Endothelial cell (in vitro differentiated cells): ENCODE data around the gene TMEM86B. TPM values are rescaled to one million over a fixed set of nuclear protein-coding genes. Genes with fewer than 3 reads are reported as not detected.

Experiments
- DNase-seq: peaks from one replicate; pipeline ENCODE4 v3.0.0; 2021; ENCODE audit warnings: low spot score
- H3K27ac Mint-ChIP-seq: one replicate; pipeline ENCODE4 v1.8.0; 2021; ENCODE audit warnings: mixed read lengths, inconsistent platforms; ENCODE audit not compliant: unreplicated experiment
- H3K27me3 Mint-ChIP-seq: one replicate; pipeline ENCODE4 v1.8.0; 2021; ENCODE audit warnings: mild to moderate bottlenecking, moderate library complexity, mixed read lengths, inconsistent platforms; ENCODE audit not compliant: unreplicated experiment
- H3K36me3 Mint-ChIP-seq: one replicate; pipeline ENCODE4 v1.8.0; 2021; ENCODE audit warnings: mild to moderate bottlenecking, low read depth, mixed read lengths, inconsistent platforms; ENCODE audit not compliant: unreplicated experiment
- H3K4me1 Mint-ChIP-seq: one replicate; pipeline ENCODE4 v1.8.0; 2021; ENCODE audit warnings: mild to moderate bottlenecking, mixed read lengths, inconsistent platforms; ENCODE audit not compliant: unreplicated experiment
- H3K4me3 Mint-ChIP-seq: one replicate; pipeline ENCODE4 v1.8.0; 2021; ENCODE audit warnings: mild to moderate bottlenecking, mixed read lengths, inconsistent platforms; ENCODE audit not compliant: unreplicated experiment
- H3K9me3 Mint-ChIP-seq: one replicate; pipeline ENCODE4 v1.8.0; 2021; ENCODE audit warnings: mixed read lengths, inconsistent platforms; ENCODE audit not compliant: unreplicated experiment
- CTCF ChIP-seq: fragments of 200-600 bp; sonication (generic); IDR thresholded peaks from one replicate; pipeline ENCODE4 v1.5.0; 2021; ENCODE audit warnings: antibody characterized with exemption; ENCODE audit not compliant: unreplicated experiment
- total RNA-seq: library from RNA; stranded (reverse); fragmentation: NEBNext Ultra II Directional; extraction: Animal tissue kit (Norgen Biotek cat#: 25700); gene quantifications from one replicate; pipeline ENCODE4 v1.2.1, GENCODE V29; 2021; ENCODE audit not compliant: unreplicated experiment

TMEM86B gene
- total RNA-seq, 1 donor from 2014 or later: 4.1 TPM

- DNase-seq: no peak
- Mint-ChIP-seq H3K27me3 (peaks cover 9% of the 10 kb centered on the region), H3K27ac (no peak overlapping the region), H3K4me3 (no peak overlapping the region), H3K9me3 (no peaks in the 10 kb centered on the region), H3K4me1 (no peaks in the 10 kb centered on the region), H3K36me3 (peaks cover 46% of the 10 kb centered on the region)
- TF ChIP-seq CTCF: no peak
These were observed 3.7 kb upstream of the TMEM86B start for GRCh38 chr19:55232286-55232602.

GRCh38 chr19:55231391-55232285, 3.1 kb upstream of the TMEM86B start:
- Mint-ChIP-seq H3K4me1 (no peaks in the 10 kb centered on the region), H3K27ac (no peak overlapping the region), H3K27me3 (peaks cover 7% of the 10 kb centered on the region), H3K4me3 (no peak overlapping the region), H3K9me3 (no peaks in the 10 kb centered on the region), H3K36me3 (peaks cover 42% of the 10 kb centered on the region)
- no peak for DNase-seq
- no peak for TF ChIP-seq CTCF

- Mint-ChIP-seq H3K4me1 (no peaks in the 10 kb centered on the region), H3K27me3 (peaks cover 7% of the 10 kb centered on the region), H3K9me3 (no peaks in the 10 kb centered on the region), H3K36me3 (peaks cover 37% of the 10 kb centered on the region), H3K4me3 (no peak overlapping the region), H3K27ac (no peak overlapping the region)
- no peak for DNase-seq
- no peak for TF ChIP-seq CTCF
These were observed 2.2 kb upstream of the TMEM86B start for GRCh38 chr19:55230780-55231179.

GRCh38 chr19:55230329-55230728, 1.8 kb upstream of the TMEM86B start:
- no peak overlapping the region for H3K27ac Mint-ChIP-seq
- no peak overlapping the region for H3K4me3 Mint-ChIP-seq
- DNase-seq: no peak
- peaks cover 41% of the 10 kb centered on the region for H3K36me3 Mint-ChIP-seq
- no peaks in the 10 kb centered on the region for H3K9me3 Mint-ChIP-seq
- H3K27me3 Mint-ChIP-seq: peaks cover 11% of the 10 kb centered on the region
- no peak for TF ChIP-seq CTCF
- H3K4me1 Mint-ChIP-seq: peaks cover 3% of the 10 kb centered on the region

- peaks cover 36% of the 10 kb centered on the region for H3K36me3 Mint-ChIP-seq
- no peak for TF ChIP-seq CTCF
- no peaks in the 10 kb centered on the region for H3K9me3 Mint-ChIP-seq
- DNase-seq: no peak
- no peak overlapping the region for H3K4me3 Mint-ChIP-seq
- H3K27ac Mint-ChIP-seq: no peak overlapping the region
- H3K27me3 Mint-ChIP-seq: peaks cover 11% of the 10 kb centered on the region
- H3K4me1 Mint-ChIP-seq: peaks cover 3% of the 10 kb centered on the region
These were observed 1.2 kb upstream of the TMEM86B start for GRCh38 chr19:55229789-55230182.
